HG03520 (cell line): ENCODE measurements around the gene CALHM5.
A peak's percentile ranks its signal among the peaks of the same experiment; 100 is the strongest.

Experiments used
- ATAC-seq: cut with Tn5 transposase; IDR thresholded peaks from one replicate; pipeline ENCODE4 v1.9.1; 2021; ENCODE audit warnings: mild to moderate bottlenecking, moderate library complexity; ENCODE audit not compliant: unreplicated experiment

The CALHM5 gene

DNA sequence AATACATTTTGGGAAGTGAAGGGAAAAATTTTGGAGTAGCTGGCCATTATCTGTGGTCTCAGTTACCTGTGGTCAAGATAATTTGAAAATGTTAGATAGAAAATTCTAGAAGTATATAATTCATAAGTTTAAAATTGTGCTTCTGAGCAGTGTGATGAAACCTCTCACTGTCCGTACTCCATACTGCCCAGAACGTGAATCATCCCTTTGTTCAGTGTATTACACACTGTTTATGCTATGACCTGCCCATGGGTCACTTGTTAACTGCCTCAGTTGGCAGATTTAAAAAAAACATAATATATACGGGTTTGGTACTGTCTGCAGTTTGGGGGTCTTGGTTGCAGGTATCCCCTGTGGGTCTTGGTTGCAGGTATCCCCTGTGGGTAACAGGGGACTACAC lies 4.1 kb upstream of the CALHM5 start:
- ATAC-seq: no peak

DNA sequence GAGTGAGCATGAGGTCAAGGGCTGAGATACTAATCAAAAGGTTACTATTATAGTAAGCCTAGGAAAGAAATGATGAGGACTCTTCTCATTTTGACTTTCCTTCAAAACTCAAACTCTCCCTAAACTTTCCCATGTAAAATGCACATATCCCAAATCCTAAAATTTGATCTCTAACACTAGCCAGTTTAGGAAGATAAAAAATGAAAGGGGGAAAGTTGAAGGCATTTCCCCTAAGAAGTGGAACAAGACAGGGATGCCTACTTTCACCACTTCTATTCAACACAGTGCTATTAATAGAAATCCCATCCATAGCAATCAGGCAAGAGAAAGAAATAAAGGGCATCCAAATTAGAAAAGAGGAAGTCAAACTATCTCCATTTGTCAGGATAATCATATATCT lies 2.9 kb upstream of the CALHM5 start:
- no peak for ATAC-seq

DNA sequence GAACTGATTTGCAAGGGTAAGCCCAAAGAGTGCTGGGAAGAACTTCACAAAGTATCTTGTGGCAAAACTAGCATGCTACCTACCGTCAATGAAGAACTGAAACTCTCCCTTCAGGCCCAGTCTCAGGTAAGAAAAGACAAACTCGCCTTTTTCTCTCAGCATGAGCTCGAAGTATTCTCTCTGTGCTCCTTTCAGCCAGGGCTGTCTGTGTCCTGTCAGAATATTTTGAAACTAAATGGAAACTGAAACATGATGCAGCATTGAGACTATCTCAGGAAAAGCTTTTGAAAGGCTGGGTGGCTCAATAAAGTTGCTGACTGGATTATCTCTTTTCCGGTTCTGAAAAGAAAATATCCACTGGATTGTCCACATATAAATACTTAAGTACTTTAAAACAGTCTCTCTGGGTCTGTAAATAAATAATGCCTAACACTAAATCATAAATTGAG lies 696 bp downstream of the CALHM5 start:
- peak; percentile 89 for ATAC-seq

DNA sequence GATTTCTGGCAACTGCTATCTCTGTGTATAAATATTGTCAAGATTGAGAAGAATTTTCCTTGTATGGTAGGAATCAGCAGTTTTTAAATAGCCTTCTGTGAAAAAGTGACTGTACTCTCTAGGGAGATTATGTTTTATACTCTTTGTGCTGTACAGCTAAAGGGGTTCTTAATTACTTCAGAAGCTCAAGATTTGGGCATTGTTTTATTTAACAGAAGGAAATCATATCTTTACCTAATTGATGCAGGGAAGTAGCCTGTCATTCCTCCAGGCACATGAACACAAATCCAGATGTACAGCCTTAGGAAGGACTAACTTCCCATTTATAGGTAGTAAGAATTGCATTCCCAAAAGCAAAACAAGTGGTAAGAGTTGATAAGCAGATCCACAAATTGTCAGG lies 1.3 kb downstream of the CALHM5 start:
- no peak for ATAC-seq

DNA sequence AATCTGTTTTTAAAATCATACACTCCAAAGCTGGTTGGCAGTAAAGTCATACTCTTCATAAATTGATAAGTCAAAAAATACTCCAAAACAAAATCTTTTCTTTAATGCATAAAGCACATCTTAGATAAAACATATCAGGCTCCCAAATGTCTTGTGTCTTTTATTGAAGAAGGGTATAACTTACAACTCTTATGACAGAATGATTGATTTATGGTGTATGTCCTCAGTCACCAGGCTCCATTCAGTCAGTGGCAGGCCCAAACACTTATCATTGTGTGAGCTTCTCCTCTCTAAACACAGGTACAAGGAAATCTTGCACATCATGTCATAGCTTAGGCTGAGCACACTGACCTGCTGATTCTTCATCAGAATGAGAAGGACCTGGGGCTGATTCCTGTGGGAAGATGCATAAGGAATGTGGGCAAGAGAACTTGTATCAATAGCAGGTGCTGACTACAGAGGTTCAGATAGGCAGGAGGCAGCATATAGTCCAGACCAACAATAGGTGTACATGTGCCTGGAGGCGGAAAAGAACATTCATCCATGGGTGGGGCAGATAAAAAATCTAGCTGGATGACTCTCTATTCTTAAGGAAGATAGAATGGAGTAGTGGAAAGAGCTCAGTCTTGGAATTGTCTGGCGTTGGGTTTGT lies 1.9 kb downstream of the CALHM5 start:
- ATAC-seq: no peak

DNA sequence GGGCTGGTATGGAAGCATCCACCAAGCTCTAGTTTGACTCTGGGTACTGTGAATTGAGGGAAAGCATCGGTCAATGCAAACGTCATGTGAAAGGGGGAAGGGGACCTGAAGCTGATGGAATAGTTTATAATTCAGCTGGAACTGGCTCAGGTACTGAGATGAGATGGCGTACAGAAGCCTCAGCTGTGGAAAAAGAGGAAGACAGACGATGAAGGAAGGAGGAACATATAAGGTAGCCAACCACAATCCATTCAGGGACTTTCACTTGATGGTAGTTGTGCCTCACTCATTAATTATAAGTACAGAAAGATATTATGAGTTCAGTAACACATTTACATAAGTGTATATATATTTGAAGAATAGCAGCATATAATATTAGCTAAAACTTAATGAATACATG lies 2.7 kb downstream of the CALHM5 start:
- ATAC-seq: no peak

DNA sequence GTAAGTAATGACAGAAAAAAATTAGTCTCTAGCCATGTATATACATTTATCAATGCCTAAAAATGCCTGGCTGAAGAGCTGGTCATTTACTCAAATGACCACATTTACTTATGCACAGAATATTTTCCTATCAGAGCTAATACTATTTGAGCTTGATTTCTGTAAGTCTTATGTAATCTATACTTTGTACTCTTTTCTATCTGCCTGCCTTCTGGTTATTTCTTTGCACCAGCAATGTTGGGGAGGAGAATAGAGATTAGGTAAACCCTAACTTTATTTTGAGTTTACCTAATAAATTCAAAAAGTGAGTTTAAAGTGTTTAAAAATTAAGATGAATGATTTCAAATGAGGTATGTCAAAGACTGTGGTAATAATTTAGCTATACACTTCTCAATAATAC lies 3.7 kb downstream of the CALHM5 start:
- no peak for ATAC-seq

DNA sequence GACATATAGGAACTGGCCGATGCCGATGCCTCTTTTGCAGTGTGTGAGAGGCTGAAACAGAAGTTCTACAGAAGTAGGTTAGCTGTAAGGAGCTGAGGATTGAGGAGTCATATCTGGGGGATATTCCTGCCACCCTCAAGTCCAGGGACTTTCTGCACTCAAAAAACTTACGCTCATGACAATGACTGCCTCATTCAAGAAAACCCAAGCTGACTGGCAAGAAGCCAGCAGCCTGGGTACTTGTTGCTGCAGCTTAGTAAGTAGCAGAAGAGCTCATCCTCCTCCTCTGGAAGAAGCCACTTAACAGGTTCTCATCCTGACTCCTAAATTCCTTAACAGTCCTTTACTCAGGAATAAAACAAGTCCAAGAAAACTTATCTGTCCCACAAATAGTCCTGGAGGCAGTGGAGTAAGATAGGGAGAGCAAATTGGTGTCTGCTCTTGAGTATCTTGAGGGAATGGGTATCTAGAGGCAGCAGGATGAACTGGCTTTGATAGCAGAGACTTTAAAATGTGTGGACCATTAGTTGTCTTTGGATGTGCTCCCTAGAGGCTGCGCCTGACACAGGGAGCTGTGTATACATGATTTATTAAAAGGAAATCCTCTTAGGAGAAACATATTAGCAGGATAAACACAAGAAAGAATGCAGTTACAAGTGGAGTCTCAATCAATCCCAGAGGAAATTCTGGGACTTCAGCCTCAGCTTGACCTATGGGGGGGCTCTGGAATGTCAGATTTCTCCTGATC lies 7.4 kb downstream of the CALHM5 start:
- no peak for ATAC-seq

DNA sequence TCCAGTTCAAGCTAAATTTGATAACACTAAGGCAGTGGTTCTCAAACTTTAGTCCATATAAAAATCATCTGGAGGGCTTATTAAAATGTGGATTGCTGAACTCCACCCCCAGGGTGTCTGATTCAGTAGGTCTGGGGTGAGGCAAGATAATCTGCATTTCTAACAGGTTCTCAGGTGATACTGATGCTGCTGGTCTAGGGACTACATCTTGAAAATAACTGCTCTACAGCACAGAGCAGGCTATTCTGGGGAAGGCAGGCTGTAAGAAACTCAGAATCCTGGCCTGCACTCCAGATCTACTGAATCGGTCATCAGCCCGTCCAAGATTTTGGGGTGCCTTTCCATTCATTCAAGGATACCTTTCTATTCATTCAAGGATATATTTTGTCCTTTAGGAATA lies 11.5 kb downstream of the CALHM5 start:
- no peak for ATAC-seq

DNA sequence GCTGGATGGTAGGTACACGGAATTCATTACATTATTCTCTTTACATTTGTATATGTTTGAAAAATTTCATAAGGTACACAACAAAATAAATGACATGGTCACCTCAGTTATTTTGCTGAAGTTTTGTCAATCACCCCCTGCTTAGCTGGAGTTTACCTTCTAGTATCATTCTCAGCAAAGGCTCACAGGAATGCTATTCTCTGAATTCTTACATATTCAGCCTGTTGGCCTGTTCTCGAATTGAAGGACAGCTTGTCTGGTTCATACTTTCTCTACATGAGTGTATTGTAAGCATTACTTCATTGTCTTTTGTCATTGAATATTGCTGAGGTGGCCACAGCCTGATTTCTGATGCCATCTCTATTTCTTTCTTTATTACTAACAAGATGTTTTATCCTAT lies 12.8 kb downstream of the CALHM5 start:
- ATAC-seq: no peak

DNA sequence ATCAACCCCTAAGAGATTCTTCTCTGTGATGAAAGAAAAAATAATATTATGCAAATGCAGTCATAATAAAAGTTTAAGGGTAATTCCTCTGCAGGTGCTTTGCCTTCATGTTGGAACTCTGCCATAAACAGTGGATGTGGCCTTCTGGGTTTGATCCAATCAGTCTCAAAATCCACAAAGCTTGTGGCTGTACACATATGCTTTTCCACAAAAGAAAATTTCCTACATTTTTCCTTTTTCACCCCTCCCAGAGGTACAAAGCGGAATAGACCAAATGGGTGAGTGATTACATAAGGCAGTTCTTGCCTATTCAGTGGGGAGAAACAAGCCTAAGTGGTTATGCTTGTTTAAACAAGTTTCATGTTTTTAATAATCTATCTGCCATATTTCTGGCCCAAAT lies 16.7 kb downstream of the CALHM5 start:
- no peak for ATAC-seq

DNA sequence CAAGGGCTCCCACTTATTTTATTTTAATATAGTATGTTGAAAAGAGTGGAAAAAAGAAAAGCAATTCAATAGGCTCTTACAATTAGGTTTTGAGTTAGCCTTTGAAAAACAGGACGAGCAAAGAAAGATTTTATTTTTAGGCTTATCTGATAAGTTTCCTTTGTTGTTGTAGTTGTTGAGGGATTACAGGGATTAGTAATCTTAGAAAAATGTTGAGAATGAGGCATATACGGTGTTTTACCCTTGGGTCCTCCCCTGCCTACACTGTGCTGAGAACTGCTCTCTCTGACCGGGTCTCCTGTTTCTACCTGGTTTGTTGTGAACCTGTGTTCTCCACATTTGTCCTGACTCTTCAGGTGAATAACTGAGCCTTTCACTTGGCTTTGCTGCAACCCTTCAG lies 17.3 kb downstream of the CALHM5 start:
- no peak for ATAC-seq

DNA sequence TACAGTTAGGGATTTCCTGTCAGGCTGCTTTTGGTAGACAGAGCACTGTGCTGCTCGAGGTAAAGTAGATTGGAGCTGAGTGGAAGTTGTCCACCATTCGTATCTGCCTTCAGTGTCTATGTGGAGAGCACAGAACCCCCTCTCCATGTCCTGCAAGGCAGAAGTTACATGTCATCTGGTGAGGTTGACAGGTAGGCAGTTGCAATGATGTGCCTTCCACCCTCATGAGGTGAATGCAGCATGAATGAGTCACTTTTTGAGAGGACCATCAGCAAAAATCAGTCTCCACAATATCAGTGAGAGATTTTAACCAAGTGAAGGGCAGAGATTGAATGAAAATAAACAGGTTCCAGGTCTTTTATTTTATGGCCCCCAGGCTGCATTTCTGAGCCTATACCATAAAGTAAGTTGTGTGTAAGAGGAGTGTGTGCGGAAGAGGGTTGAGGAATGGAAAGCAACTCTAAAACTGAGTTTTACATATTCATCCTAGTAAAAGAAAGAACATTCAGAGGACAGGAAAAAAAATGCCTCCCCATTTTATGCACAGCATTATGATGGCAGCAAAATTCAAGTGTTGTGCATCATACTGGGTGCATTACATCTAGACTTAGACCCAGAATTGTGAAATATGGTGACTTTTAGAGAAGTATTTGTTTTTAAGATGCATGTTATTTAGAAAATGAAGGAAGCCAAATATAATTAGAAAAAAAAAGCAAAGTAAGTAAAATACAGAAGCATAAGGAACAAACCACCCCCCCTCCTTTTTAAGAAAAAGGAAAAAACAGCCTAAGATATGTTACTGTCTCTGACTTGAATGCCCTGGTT lies 18.2 kb downstream of the CALHM5 start:
- ATAC-seq: no peak

DNA sequence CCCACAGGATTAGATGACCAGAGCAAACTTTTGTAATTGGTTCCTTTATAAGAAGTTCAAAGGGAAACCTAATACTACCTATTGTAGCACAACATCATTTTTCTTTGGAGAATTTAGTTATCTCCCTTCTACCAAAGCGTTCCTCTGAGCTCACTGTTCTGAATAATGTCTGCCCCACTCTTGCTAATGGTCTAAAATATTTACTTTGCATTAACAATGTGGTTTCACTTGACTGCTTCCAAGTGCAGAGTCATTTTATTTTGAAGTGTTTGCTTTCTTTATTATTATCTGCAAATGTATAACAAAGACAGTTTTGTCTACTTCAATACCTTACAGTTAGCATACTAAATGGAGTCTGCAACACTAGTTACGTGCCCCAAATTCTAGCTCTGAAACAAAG lies 19.0 kb downstream of the CALHM5 start:
- ATAC-seq: no peak

DNA sequence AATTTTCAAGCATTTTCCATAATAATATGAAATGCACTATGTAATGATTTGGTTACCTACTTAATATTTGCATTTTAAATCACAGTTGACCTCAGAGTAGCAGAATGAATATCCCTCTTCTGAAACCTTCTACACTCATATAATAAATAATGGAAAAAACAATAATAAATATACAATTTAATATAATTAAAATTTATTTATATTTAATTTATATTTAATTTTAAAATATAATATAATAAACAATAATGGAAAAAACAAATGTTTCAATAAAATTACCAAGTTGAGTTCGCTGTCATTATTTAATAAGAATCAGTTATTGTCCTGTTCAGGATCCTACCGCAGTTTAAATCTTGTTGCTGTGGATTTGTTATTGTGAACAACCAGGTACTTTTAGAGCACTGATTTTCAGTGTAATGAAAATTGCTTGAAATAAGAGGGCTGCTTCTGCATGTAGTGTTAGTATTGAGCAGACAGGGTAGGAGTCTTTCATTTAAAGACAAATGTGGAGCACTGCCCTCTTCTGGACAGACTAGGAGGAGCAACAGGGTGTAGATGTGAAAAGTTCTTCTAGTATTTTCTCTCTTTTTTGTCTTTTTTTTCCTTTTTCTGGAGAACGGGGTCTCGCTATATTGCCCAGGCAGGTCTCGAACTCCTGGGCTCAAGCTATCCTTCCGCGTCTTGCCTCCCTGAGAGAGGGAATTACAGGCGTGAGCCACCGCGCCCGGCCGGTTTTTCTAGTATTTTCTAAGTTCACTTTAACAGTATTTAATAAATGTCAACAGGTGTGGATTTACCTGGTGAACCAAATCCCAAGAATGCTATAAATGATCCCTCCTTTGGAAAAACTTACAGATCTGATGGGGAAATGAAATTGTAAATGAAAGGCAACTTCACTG lies 20.5 kb downstream of the CALHM5 start:
- ATAC-seq: peak; percentile 81

DNA sequence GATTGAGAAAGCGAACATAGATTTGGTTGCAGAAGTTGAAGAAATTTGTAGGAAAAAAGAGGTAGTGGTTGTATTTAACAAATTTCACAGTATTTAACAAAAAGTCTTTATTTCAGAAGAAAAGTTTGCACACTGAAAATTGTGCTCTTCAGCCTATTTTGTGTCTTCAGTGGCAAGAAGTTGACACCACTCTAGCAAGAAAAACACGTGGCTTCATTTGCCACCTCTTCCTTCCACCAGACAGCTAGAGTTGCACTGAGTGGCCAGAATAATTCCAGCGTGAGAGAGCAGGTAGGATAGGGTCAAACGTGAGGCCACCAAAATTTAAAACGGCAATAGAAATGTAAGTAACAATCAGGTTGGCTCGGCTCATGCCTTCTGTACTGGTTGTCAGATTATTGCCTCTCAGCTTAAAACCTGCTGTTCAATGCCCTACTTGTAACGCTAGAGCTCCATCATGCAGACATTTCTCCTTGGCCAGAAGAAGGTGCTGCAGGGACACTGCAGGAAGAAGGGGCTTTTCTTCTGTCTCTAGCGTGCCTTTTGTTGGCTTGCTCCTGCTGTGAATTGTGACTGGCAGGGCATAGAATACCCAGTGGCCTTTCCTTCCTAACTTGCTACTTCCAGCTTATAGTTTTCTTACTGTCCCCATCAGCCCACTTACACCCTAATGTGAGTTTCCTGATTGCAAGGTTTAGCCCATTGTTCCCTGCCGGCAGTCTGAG lies 22.0 kb downstream of the CALHM5 start:
- ATAC-seq: no peak

DNA sequence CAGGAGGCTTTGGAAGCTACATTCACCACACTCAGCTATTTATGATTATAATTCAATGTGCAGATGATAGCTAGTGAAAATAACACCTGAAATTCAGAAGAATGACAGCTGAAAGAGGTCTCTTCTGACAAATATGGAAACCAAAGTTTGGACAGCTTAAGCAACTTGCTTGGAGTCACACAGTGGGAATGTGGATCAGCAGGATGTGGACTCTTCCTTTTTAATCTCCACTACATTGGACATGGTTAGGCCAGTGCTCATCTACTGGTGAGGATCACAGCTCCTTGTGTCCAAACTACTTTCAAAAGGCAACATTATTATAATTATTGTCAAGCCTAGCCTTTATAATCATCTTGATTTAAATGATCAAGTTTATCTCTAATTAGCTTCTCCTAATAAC lies 23.7 kb downstream of the CALHM5 start:
- no peak for ATAC-seq

DNA sequence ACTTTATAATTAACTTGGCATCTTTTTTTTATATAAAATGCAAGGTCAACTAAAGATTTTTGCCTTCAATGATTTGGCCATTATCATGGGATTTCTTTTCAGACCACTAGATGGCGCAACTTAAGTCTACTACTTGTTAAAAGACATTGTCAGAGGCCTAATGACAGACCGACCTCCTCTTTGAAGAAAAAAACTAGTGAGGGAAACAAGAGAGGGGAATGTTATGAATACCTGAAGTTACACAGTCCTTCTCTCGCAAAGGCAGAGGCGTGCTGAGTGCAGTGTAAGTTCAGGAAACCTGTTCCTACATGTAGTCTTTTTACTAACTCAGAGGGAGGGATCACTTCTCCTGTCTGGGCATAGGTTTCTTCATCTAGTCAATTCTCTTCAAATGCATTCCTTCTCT lies 24.8 kb downstream of the CALHM5 start:
- no peak for ATAC-seq

DNA sequence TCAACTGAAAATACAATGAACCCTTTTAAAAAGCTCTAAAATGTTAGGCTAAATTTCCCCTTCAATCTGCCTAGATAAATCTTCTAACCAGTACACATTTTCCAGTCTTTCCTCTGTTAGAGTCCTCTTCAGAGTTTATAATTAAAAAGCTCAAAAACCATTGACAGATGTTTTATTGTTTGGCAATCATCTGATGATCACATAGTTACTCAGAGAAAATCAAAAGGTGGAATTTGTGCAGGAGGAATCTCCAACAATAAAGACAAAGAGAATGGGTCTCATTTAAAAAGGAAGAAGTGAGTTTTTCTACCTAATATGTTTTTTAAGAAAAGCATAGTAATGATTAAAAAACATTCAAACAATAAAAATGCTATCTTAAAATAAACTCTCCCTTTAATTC lies 31.0 kb downstream of the CALHM5 start:
- no peak for ATAC-seq

DNA sequence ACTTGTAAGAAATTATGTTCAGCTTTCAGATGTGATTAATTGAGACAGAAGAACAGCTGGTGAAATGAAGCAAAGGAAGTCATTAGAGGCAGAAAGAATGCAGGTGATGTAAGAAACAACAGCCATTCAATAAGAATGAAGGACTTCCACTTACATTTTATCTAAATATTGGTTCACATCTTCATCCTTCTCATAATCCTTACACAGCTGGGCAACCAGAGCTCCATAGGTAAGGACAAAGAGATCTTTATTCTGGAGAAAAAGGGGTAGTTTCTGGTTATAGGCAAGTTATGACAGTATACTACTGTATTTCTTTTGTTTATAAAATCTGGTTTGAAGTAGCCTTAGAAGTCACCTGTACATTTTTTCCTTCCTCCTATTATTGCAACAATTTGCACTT lies 31.7 kb downstream of the CALHM5 start:
- no peak for ATAC-seq
